Nephron progenitor cell (in vitro differentiated cells): ENCODE results near the gene HMGB1.

Source experiments
- DNase-seq: peaks from one replicate; pipeline ENCODE4 v3.0.0; 2021
- H3K27ac Mint-ChIP-seq: 2 replicates; pipeline ENCODE4 v1.8.0; 2021; ENCODE audit warnings: mild to moderate bottlenecking, moderate library complexity, mixed read lengths
- H3K27me3 Mint-ChIP-seq: 2 replicates; pipeline ENCODE4 v1.8.0; 2021; ENCODE audit warnings: mild to moderate bottlenecking, low read depth, mixed read lengths; ENCODE audit not compliant: poor library complexity
- H3K36me3 Mint-ChIP-seq: 2 replicates; pipeline ENCODE4 v1.8.0; 2021; ENCODE audit warnings: low read depth, mixed read lengths
- H3K4me1 Mint-ChIP-seq: 2 replicates; pipeline ENCODE4 v1.8.0; 2021; ENCODE audit warnings: mixed read lengths
- H3K4me3 Mint-ChIP-seq: 2 replicates; pipeline ENCODE4 v1.8.0; 2021; ENCODE audit warnings: mild to moderate bottlenecking, moderate library complexity, mixed read lengths
- H3K9me3 Mint-ChIP-seq: 2 replicates; pipeline ENCODE4 v1.8.0; 2021; ENCODE audit warnings: mild to moderate bottlenecking, moderate library complexity, mixed read lengths
- CTCF ChIP-seq: fragments of 200-600 bp; sonication (generic); IDR thresholded peaks from 2 replicates; pipeline ENCODE4 v1.5.0; 2021; ENCODE audit warnings: antibody characterized with exemption

The HMGB1 gene

GRCh38 chr13:30408319-30409101 lies 57.2 kb downstream of the HMGB1 start:
- H3K36me3 Mint-ChIP-seq: no peaks in the 10 kb centered on the region
- H3K27me3 Mint-ChIP-seq: no peaks in the 10 kb centered on the region
- peak; percentile 95 for DNase-seq
- peak; percentile 70 for TF ChIP-seq CTCF
- peaks cover 75% of the 10 kb centered on the region for H3K4me1 Mint-ChIP-seq
- H3K4me3 Mint-ChIP-seq: peak overlapping the region; percentile 62
- no peaks in the 10 kb centered on the region for H3K9me3 Mint-ChIP-seq
- H3K27ac Mint-ChIP-seq: peak overlapping the region; percentile 51

- Mint-ChIP-seq H3K9me3 (no peaks in the 10 kb centered on the region), H3K4me1 (peaks cover 86% of the 10 kb centered on the region), H3K27ac (no peak overlapping the region), H3K4me3 (peak overlapping the region; percentile 20), H3K27me3 (no peaks in the 10 kb centered on the region), H3K36me3 (no peaks in the 10 kb centered on the region)
- no peak for TF ChIP-seq CTCF
- DNase-seq: no peak
Measured at GRCh38 chr13:30406779-30407416, 58.8 kb downstream of the HMGB1 start.
